Activated CD8-positive, alpha-beta T cell treated with anti-CD3 and anti-CD28 coated beads for 36 hours (primary cell): ENCODE results near the gene UBE2L6. TPM values are rescaled to one million over a fixed set of nuclear protein-coding genes. Genes with fewer than 3 reads are reported as not detected.

Experiments
- ATAC-seq: fragments of 200-7000 bp; cut with Tn5 transposase; one replicate; pipeline ENCODE4 v1.10.0; 2021; ENCODE audit warnings: mild to moderate bottlenecking, moderate library complexity
- CTCF ChIA-PET: fragments of 350-600 bp; sonication (Branson Sonifier 250); formaldehyde crosslinking; loops from one replicate; lab custom pipeline; 2021; ENCODE audit warnings: antibody characterized with exemption; lab: Charles Lee
- POLR2A ChIA-PET: fragments of 350-600 bp; sonication (Branson Sonifier 250); formaldehyde crosslinking; loops from one replicate; lab custom pipeline; 2021; ENCODE audit warnings: antibody characterized with exemption; lab: Charles Lee
- DNase-seq: peaks from one replicate; pipeline ENCODE4 v3.0.0-alpha.2; 2020
- H3K27ac Mint-ChIP-seq: one replicate; pipeline ENCODE4 v1.8.0; 2021; ENCODE audit warnings: mild to moderate bottlenecking, mixed read lengths
- H3K27me3 Mint-ChIP-seq: one replicate; pipeline ENCODE4 v1.8.0; 2021; ENCODE audit warnings: mixed read lengths
- H3K36me3 Mint-ChIP-seq: one replicate; pipeline ENCODE4 v1.8.0; 2021; ENCODE audit warnings: low read depth, mixed read lengths
- H3K4me1 Mint-ChIP-seq: one replicate; pipeline ENCODE4 v1.8.0; 2021; ENCODE audit warnings: low read depth, mixed read lengths
- H3K4me3 Mint-ChIP-seq: one replicate; pipeline ENCODE4 v1.8.0; 2021; ENCODE audit warnings: mild to moderate bottlenecking, moderate library complexity, mixed read lengths
- H3K9me3 Mint-ChIP-seq: one replicate; pipeline ENCODE4 v1.8.0; 2021; ENCODE audit warnings: mixed read lengths
- intact Hi-C: fragments of 100-400 bp; cut with micrococcal nuclease; formaldehyde crosslinking; loops from one replicate; pipeline ENCODE4 v1.10.0; 2022
- total RNA-seq, 2 experiments: library from RNA; stranded (reverse); gene quantifications; one replicate each; pipeline ENCODE4 v1.2.3, GENCODE V29; 2021
- TF ChIP-seq, protein P1 (sequence below): fragments of 200-600 bp; IDR thresholded peaks from one replicate; pipeline ENCODE4 v1.8.0; 2022; ENCODE audit warnings: antibody characterized with exemption, mild to moderate bottlenecking

Gene UBE2L6
- total RNA-seq, 2 experiments from 2014 or later: 148 to 159 TPM

DNA sequence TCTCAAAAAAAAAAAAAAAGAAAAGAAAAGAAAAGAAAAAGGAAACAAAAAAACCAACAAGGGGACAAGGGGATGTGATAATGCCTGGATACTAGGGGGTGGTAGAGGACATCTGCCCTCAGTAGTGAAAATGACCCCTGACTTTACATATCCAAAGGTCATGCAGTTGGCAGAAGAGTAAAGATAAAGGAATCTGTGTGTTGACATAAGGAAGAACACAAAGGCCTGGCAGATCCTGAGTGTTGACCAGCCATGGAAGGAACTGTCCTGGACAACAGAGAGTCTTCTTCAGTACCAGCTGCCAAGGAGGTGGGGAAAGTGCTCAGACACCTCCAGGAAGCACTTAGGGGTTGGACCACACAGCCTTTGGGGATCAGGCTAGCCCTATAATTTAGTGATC, 64.6 kb downstream of the UBE2L6 start:
- peaks cover 3% of the 10 kb centered on the region for H3K4me1 Mint-ChIP-seq
- TF ChIP-seq, protein P1, sequence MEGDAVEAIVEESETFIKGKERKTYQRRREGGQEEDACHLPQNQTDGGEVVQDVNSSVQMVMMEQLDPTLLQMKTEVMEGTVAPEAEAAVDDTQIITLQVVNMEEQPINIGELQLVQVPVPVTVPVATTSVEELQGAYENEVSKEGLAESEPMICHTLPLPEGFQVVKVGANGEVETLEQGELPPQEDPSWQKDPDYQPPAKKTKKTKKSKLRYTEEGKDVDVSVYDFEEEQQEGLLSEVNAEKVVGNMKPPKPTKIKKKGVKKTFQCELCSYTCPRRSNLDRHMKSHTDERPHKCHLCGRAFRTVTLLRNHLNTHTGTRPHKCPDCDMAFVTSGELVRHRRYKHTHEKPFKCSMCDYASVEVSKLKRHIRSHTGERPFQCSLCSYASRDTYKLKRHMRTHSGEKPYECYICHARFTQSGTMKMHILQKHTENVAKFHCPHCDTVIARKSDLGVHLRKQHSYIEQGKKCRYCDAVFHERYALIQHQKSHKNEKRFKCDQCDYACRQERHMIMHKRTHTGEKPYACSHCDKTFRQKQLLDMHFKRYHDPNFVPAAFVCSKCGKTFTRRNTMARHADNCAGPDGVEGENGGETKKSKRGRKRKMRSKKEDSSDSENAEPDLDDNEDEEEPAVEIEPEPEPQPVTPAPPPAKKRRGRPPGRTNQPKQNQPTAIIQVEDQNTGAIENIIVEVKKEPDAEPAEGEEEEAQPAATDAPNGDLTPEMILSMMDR: no peak
- POLR2A ChIA-PET: interaction anchor here (1.0 kb wide), 1 partner anchor 10 kb away, joined by 3 read pairs; no protein-coding TSS in a partner anchor

DNA sequence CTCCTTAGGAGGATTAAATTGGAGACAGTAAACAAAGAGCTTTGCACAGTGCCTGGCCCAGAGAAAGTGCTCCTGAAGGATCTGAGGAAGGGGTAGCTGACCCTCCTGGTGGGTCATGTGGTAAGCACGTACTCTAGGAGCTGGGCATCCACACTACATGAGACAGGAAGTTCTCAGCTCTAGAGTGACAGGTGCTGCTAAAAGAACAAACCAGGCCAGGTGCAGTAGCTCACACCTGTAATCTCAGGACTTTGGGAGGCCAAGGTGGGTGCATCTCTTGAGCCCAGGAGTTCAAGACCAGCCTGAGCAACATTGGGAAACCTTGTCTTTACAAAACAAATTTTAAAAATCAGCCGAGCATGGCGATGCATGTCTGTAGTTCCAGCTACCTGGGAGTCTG, 65.1 kb downstream of the UBE2L6 start:
- Mint-ChIP-seq H3K27me3 (no peaks in the 10 kb centered on the region), H3K9me3 (no peaks in the 10 kb centered on the region), H3K27ac (no peak overlapping the region), H3K4me3 (no peak overlapping the region), H3K4me1 (peaks cover 3% of the 10 kb centered on the region), H3K36me3 (peaks cover 23% of the 10 kb centered on the region)
- TF ChIP-seq, protein P1: no peak
- POLR2A ChIA-PET: interaction anchor here (0.8 to 1.3 kb wide), 5 partner anchors 9 to 28 kb away, joined by 3 to 4 read pairs (median 3); partner anchors contain the start of genes SLC43A1 and TIMM10
- ATAC-seq (no peak), DNase-seq (no peak)
- intact Hi-C loops: no loop called here
- CTCF ChIA-PET: interaction anchor here (0.9 to 4.7 kb wide), 11 partner anchors 9 to 45 kb away, joined by 3 to 28 read pairs (median 5); partner anchors contain the start of gene SLC43A1

More for the DNA sequence above, 64.6 kb downstream of the UBE2L6 start:
- intact Hi-C loops: no loop called here
- DNase-seq: no peak
- CTCF ChIA-PET: interaction anchor here (1.0 to 4.7 kb wide), 8 partner anchors 9 to 45 kb away, joined by 3 to 28 read pairs (median 6); partner anchors contain the start of gene SLC43A1
- H3K4me3 Mint-ChIP-seq: no peak overlapping the region
- H3K27me3 Mint-ChIP-seq: no peaks in the 10 kb centered on the region
- H3K36me3 Mint-ChIP-seq: peaks cover 23% of the 10 kb centered on the region
- ATAC-seq: no peak
- H3K27ac Mint-ChIP-seq: no peak overlapping the region
- H3K9me3 Mint-ChIP-seq: no peaks in the 10 kb centered on the region

DNA sequence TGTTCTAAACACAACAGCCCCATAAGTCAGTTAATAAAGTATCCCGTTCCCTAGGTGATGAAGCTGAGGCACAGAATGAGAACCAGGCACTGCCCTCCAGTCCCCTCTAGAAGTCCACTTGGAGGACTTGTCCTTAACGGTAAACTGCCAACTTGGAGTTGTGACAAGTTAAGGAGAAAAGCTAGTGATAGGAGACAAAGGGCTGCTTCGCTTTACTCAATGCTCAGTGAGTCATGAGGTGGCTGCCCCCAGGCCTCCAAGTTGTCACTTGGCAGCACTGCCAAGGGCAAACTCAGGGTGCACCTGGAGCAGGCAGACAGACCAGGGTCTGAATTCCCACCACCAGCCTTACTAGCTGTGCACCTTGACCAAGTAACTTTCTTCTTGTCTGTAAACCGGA, 65.5 kb downstream of the UBE2L6 start:
- Mint-ChIP-seq H3K4me1 (peaks cover 3% of the 10 kb centered on the region), H3K27ac (no peak overlapping the region), H3K9me3 (no peaks in the 10 kb centered on the region), H3K4me3 (no peak overlapping the region), H3K27me3 (no peaks in the 10 kb centered on the region), H3K36me3 (peaks cover 24% of the 10 kb centered on the region)
- ChIA-PET POLR2A (interaction anchor here (0.8 to 1.3 kb wide), 5 partner anchors 9 to 29 kb away, joined by 3 to 4 read pairs (median 3); partner anchors contain the start of genes SLC43A1 and TIMM10), CTCF (interaction anchor here (0.9 to 4.7 kb wide), 12 partner anchors 9 to 156 kb away, joined by 3 to 28 read pairs (median 5); partner anchors contain the start of gene SLC43A1)
- no peak for ATAC-seq
- TF ChIP-seq, protein P1: no peak
- intact Hi-C loops: no loop called here
- no peak for DNase-seq

Other genes with a start within 250 kb of the UBE2L6 start
- gene TNKS1BP1, start 242.7 kb downstream of the UBE2L6 start, total RNA-seq: 10 to 100 TPM; 18.4 to 23.2 TPM
- 100 to 1,000 TPM; 284 to 290 TPM for gene SSRP1, start 231.8 kb downstream of the UBE2L6 start, total RNA-seq
- gene P2RX3, start 229.3 kb downstream of the UBE2L6 start, total RNA-seq: not detected
- gene PRG3, start 186.5 kb downstream of the UBE2L6 start, total RNA-seq: not detected
- 1 to 10 TPM in 1 of 2 experiments, under 1 TPM in 1; 0.43 to 2.3 TPM for gene PRG2, start 177.0 kb downstream of the UBE2L6 start, total RNA-seq
- gene SLC43A3, start 140.6 kb downstream of the UBE2L6 start, total RNA-seq: 100 to 1,000 TPM; 294 to 300 TPM
- under 1 TPM; 0.23 to 0.27 TPM for gene RTN4RL2, start 107.1 kb downstream of the UBE2L6 start, total RNA-seq
- gene SLC43A1, start 52.0 kb downstream of the UBE2L6 start, total RNA-seq: 10 to 100 TPM; 32.1 to 34.0 TPM
- 10 to 100 TPM; 75.2 to 84.2 TPM for gene TIMM10, start 36.9 kb downstream of the UBE2L6 start, total RNA-seq
- not detected for gene SMTNL1, start 30.1 kb downstream of the UBE2L6 start, total RNA-seq
- not detected for gene SERPING1, start 30.0 kb upstream of the UBE2L6 start, total RNA-seq
- under 1 TPM; 0.43 to 0.54 TPM for gene YPEL4, start 82.2 kb upstream of the UBE2L6 start, total RNA-seq
- 10 to 100 TPM; 16.2 to 16.9 TPM for gene CLP1, start 90.1 kb upstream of the UBE2L6 start, total RNA-seq
- gene ZDHHC5, start 100.4 kb upstream of the UBE2L6 start, total RNA-seq: 10 to 100 TPM; 53.7 to 54.8 TPM
- 10 to 100 TPM in 1 of 2 experiments, 1 to 10 TPM in 1; 9.1 to 10.3 TPM for gene MED19, start 144.5 kb upstream of the UBE2L6 start, total RNA-seq
- gene TMX2, start 144.9 kb upstream of the UBE2L6 start, total RNA-seq: 10 to 100 TPM; 53.1 to 58.6 TPM
- 100 to 1,000 TPM; 257 to 265 TPM for gene SELENOH, start 173.8 kb upstream of the UBE2L6 start, total RNA-seq
- gene BTBD18, start 184.1 kb upstream of the UBE2L6 start, total RNA-seq: not detected
- gene CTNND1, start 194.1 kb upstream of the UBE2L6 start, total RNA-seq: 1 to 10 TPM; 7.3 to 7.9 TPM